Skeletal muscle cell (primary cell): Measurements from ENCODE around the gene ASB14.
"Not testable (repeated sequence)": the region's sequence is repeated elsewhere in the genome, so short reads cannot be mapped to it uniquely, and the experiment has no call there.

Source experiments
- DNase-seq: peaks from one replicate; pipeline ENCODE4 v3.0.0-alpha.2; 2010; ENCODE audit warnings: low read depth
- H3K4me3 ChIP-seq: 2 replicates; pipeline ENCODE4 v1.5.1; 2011; ENCODE audit warnings: low read depth, mild to moderate bottlenecking, control low read depth, low read length, moderate library complexity

ASB14 gene

DNA sequence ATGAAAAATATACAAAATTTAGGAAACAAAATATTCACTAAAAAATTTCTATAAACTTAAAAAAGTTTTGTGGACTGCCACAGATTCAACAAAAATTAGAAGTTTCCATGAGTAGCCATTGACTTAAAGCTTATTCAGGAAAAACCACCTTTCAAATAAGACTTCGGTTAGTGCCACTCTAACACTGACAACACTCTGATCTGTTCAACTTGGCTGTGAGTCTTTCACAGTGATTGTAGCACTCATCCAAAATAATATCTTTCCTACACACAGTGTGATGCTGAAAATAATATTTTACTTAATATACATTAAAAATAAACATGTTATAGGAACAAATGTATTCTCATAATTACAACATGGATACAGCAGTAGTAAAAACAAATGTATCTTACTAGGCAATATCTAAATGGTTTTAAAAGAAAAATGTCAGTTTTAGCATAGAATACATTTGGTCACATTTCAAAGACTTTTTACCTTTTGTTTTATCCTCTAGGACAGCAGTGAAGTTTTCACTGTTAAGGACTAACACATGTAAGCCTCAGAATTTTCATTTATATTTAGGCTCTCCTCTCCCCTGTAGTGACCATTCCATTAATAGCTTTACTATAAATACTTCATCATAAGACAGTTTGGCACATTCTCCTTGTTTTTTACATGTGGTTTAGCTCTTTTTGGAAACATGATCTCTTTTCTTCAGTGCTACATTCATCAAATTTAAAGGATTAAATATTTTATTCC, at the start of gene ASB14:
ASB14 (minus strand) TSS at position 527 of the 738 bp plus-strand sequence. CDS start 652 bp downstream, outside the sequence.
- H3K4me3 ChIP-seq, result no peak within 1 kb of the TSS

DNA sequence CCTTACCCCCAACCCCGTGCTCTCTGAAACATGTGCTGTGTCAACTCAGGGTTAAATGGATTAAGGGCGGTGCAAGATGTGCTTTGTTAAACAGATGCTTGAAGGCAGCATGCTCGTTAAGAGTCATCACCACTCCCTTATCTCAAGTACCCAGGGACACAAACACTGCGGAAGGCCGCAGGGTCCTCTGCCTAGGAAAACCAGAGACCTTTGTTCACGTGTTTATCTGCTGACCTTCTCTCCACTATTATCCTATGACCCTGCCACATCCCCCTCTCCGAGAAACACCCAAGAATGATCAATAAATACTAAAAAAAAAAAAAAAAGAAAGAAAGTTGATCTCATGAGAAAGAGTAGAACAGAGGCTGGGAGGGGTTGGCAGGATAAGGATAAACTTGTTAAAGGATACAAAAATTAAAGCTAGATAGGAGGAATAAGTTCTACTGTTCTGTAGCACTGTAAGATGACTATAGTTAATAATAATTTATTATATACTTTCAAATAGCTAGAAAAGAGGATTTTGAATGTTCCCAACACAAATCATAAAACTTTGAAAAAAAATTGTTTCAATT, 46.7 kb upstream of the ASB14 start:
- H3K4me3 ChIP-seq, DNase-seq: not testable (repeated sequence)

More for the DNA sequence above, at the start of gene ASB14:
- DNase-seq, result no peak

DNA sequence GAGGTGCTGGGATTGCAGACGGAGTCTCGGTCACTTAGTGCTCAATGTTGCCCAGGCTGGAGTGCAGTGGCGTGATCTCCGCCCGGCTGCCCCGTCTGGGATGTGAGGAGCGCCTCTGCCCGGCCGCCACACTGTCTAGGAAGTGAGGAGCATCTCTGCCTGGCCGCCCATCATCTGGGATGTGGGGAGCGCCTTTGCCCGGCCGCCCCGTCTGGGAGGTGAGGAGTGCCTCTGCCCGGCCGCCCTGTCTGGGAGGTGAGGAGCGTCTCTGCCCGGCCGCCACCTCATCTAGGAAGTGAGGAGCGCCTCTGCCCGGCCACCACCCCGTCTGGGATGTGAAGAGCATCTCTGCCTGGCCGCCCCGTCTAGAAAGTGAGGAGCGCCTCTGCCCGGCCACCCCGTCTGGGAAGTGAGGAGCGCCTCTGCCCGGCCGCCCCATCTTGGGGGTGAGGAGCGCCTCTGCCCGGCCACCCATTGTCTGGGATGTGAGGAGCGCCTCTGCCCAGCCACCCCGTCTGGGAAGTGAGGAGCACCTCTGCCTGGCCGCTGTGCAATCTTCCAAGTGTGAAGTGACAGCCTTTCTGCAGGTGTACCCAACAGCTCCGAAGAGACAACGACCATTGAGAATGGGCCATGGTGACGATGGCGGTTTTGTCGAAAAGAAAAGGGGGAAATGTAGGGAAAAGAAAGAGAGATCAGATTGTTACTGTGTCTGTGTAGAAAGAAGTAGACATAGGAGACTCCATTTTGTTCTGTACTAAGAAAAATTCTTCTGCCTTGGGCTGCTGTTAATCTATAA, 46.0 kb upstream of the ASB14 start:
- H3K4me3 ChIP-seq, DNase-seq: not testable (repeated sequence)

DNA sequence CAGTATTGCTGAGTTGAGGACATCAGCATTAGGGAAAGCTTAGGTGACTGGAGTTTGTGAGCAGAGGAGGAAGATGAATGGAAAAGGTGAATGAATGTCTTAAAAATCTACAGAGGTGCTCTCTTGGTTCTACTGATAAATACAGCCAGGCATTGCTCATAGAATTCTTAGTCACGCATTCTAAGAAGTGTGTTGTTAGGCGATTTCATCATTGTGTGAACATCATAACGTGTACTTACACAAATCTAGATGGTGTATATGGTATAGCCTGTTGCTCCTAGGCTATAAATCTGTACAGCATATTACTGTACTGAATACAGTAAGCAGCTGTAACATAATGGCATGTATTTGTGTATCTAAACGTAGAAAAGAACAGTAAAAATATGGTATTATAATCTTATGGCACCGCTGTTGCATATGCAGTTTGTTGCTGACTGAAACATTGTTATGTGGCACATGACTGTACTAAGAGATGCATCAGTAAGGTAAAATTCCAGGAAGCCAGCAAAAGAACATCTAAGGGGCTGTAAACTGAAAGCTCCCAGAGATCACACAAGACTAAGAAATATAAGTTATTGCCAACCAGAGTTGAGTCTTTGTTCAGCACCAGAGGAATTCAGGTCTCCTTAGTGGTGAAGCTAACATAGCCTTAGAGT, 42.9 kb upstream of the ASB14 start:
- no peak for DNase-seq
- H3K4me3 ChIP-seq, result no peak overlapping the region

DNA sequence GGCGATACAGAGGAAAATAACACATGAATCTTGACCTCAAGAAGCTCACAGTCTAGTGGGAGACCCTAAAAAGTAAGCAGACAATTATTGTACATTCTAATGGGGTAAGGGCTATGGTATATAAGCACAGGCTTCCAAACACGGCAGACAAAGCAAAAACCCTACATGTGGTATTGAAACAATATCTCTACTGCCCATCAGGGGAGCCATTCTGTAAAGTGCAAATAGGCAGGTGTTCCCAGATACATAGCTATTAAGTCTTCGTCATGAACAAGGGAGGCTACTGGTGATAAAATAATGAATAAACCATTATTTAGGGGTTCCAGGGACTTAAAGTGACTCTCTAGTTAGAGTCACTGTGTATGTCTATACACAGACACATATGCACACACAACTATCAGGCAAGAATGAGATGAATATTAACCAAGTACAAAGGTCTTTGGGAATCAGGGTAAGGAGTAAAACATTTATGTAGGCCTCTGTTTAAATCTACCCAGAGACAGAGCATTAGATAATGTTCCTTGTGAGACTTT, 38.7 kb upstream of the ASB14 start:
- no peak for DNase-seq
- H3K4me3 ChIP-seq, result no peak overlapping the region

DNA sequence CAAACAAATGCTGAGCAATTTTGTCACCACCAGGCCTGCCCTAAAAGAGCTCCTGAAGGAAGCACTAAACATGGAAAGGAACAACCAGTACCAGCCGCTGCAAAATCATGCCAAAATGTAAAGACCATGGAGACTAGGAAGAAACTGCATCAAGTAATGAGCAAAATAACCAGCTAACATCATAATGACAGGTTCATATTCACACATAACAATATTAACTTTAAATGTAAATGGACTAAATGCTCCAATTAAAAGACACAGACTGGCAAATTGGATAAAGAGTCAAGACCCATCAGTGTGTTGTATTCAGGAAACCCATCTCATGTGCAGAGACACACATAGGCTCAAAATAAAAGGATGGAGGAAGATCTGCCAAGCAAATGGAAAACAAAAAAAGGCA, 34.0 kb upstream of the ASB14 start:
- H3K4me3 ChIP-seq, DNase-seq: not testable (repeated sequence)

DNA sequence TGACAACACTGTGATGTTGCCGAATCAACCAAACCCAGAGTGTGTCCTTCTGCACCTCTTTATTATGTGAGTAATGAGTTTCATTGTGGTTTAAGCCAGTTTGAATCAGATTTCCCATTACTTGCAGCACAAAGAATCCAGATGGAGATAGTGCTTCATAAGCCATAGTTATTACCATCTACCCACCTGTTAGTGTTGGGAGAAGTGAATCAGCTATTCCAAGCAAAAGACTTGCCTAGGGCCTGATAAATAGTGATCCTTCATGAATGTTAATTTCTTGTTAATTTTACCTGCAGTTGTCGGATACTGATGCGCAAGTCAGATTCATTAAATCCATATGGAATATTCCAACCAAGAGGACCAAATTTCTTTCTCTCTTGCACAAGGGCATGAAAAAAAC, 21.7 kb upstream of the ASB14 start:
- DNase-seq, result no peak
- H3K4me3 ChIP-seq, result no peak overlapping the region

DNA sequence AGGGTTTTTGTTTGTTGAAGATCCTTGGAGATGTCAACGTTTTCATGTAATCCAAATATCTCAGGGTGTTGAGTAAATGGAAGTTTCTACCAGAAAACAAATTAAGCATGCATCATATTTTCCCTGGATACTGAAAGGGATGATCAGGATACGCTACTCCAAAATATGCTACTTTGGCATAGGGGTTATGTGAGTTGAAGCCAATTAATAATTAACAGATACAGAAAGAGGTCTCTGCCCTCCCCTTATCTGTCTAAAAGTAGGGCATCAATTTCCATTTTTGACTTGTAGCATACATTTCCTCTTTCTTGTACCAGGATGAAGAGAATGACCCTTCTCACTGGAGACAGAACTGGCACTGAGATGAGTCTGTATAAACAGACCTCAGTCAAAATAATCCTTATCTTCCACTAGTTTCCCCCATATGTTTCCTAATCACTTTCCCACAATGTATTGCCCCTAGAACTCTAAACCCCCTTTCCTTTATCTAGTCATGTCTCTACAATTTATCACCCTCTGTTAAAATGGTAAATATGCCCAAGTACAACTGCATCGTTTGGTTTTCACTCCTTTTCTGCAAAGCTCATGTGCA, 17.4 kb upstream of the ASB14 start:
- no peak for DNase-seq
- H3K4me3 ChIP-seq, result no peak overlapping the region

DNA sequence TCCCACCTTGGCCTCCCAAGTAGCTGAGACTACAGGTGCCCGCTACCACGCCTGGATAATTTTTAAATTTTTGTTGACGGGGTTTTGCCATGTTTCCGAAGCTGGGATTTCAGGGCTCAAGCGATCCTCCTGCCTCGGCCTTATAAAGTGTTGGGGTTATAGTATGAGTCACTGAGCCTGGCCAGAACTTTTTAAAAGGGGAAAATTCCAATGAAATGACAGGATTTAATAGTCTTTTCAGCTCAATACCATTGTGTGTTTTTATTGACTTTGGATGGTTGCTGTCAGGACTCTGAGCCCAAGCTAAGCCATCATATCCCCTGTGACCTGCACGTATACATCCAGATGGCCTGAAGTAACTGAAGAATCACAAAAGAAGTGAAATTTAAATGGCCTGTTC, 11.0 kb upstream of the ASB14 start:
- H3K4me3 ChIP-seq, result not testable (repeated sequence)
- peak; percentile 8 for DNase-seq

DNA sequence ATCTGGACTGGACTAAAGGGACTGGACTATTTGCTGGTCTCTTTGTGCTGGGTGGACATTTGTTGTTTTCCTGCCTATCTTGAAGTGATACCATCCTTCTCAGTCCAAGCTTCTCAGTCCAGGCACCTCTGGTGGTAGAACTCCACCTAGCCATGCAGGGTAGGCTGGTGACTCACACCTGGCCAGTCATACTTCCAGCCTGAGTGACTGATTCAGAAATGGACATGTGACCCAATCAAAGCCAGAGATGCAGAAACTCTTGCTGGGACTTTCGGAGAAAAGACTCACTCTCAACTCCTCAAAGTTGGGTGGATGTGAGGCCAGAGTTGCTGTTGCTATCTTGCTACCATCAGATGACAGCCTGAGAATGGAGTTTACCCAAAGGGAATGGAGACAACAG, 5.6 kb upstream of the ASB14 start:
- no peak for DNase-seq
- H3K4me3 ChIP-seq, result no peak overlapping the region

DNA sequence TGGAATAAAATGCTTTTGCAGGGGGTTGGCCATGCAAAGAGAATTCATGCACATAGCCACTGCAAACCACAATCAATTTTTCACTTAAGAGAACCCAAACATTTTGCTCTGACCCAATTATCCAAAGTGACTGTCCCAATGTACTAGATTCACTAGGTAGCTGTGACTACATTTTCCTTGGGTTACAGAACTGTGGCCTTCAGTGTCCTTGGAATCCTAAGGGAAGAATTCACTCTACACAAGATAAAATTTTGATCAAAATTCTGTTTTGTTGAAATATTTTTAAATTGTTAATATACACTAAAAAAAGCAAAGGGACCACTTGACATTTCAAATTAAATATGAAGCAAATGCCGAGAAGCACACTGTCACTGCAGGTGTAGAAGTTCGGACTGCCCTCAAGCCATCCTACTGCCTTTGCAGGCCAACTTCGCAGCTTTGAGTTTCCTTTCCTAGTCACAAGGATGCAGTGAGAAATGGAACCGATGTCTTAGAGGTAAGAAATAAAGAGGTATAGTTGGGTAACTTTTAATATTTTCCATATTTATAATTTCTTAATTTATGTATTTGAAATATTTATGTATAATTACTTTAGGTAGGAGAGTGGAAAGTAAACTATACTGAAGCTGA, 527 bp upstream of the ASB14 start:
- DNase-seq, result no peak
- H3K4me3 ChIP-seq, result no peak overlapping the region

DNA sequence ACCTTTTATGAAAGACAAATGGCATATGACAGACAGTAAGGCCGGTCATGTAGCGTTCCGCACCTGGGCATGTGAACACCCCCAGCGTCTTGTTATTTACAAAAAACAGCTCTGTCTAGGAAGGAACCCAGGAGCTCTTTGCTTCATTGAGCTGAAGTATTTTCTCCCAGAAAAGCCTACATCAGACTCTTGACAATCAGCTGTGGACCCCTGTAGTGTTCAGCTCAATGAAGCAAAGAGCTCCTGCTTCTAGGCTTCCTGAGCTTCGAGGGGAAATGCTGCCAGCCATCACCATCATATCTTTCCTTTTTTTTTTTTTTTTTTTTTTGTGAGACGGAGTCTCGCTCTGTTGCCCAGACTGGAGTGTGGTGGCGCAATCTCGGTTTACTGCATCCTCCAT, 4.1 kb downstream of the ASB14 start:
- no peak overlapping the region for H3K4me3 ChIP-seq
- no peak for DNase-seq

DNA sequence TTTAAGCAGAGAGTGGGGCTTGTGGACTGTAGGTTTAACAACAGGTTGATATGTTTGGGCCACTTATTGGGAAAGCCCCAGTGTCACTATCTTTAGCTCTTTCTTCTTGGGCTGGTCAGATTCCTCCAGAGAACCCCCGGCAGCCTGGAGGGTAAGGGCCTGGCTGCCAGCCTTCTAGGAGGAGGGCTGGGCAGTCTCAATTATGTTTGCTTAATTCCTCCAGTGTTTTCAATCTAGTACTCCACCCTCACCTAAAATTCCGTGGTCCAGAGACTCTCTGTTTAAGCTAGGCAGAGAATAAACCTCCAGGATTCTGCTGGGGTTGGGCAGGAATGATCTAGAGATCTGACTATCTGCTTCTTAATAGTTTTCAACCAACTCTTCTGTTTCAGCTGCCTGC, 5.3 kb downstream of the ASB14 start:
- DNase-seq, result no peak

DNA sequence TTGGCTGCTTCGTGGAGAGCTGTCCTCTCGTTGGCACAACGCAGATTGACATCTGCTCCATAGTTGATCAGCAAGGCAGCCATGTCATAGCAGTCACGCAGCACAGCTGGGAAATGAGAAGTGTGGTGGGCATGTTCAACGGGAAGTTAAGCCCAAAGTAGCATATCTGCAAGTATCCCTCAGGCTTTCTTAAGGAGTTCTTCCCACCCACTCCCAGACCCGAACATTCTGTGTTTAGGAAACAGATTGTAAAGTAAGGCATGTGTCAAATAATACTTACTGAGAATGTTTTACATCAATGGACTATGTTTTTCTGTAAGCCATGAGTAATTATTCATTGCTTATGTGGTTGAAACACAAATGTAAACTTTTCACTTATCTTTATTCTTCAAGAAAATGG, 9.2 kb downstream of the ASB14 start:
- DNase-seq, result no peak
- H3K4me3 ChIP-seq, result no peak overlapping the region

More for the DNA sequence above, 5.3 kb downstream of the ASB14 start:
- H3K4me3 ChIP-seq, result no peak overlapping the region

DNA sequence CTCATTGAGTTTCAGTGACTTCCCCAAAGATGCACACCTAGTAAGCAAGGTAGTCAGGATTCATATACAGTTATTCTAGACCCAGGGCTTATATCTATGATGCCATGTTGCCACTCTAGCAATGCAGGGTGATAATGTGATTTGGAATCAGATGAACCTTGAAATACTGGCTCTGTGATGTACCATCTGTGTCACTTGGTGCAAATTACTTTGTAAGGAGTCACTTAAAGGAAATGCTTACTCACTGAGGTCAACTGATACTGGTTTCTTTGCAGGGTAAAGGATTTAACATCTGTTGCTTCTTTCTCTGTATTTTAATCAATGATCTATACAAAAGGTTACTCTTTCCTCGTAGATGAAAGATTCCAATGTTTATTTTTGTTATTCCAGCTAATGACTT, 10.8 kb downstream of the ASB14 start:
- H3K4me3 ChIP-seq, result no peak overlapping the region
- DNase-seq, result no peak

DNA sequence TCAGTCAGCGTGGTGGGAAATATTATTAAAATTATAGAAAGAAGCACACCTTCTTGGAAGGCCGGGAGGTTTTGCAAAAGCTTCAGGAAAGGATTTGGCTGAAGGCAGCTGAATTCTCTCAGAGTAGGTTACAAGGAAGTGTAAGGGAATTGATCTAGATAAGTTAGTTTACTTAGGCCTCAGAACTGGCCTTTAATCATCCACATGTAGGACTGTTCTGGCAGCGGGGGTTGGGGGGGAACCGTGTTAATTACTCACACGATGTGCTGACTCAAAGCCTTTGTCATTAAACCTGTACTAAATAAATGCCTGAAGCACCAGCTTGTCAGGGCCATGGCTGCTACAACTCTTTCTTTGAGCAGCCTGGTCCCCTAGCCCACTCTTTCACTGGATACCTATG, 12.8 kb downstream of the ASB14 start:
- no peak overlapping the region for H3K4me3 ChIP-seq
- no peak for DNase-seq

DNA sequence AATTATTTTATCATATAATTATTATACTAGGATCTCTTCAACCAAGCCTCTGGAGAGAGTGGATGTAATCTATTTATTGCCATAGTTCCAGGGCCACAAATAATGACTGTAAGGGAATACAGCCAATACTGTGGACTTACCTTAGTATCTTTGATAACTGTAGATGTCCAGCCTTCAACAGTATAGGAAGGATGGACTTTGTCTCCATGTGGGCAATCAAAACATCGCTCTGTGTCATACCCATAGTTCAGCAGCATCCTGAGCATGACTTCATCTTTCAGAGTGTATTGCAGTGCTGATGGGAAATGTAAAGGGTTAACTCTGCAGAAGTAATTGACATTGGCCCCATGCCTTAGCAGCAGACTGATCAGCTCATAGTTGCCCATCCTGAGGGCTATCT, 14.2 kb downstream of the ASB14 start:
- no peak for DNase-seq
- H3K4me3 ChIP-seq, result no peak overlapping the region

DNA sequence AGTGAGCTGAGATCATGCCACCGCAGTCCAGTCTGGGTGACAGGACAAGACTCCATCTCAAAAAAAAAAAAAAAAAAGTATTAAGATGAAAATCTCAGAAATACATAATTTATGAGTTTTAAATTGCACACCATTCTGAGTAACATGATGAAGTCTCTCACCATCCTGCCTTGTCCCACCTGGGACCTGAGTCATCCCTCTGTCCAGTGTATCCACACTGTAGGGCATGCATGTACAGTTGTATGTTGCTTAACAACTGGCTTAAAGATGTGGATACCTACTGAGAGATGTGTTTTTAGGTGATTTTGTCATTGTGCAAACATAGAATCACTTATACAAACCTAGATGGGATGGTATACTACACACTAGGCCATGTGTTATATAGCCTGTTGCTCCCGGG, 17.1 kb downstream of the ASB14 start:
- DNase-seq, result no peak
- H3K4me3 ChIP-seq, result no peak overlapping the region

DNA sequence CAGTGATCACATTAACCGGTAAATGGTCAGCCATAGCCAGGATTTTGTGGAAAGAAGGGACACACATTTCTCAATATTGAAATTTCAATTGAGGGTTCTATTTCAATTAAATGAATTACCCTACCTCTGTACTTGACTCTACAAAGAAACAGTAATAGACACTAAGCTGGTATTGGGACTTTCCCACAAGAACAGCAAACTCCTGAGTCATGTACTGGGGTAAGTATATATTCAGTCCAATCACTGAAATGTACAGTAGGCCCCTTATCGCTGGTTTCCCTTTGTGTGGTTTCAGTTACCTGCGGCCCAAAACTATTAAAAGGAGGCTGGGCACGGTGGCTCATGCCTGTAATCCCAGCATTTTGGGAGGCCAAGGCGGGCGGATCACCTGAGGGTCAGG, 17.6 kb downstream of the ASB14 start:
- H3K4me3 ChIP-seq, result no peak overlapping the region
- DNase-seq, result no peak
